CD14-positive monocyte (primary cell): Measurements from ENCODE around the gene LGI2. TPM values are rescaled to one million over a fixed set of nuclear protein-coding genes. Genes with fewer than 3 reads are reported as not detected.

Experiments
- DNase-seq, 3 donors: peaks; one replicate each; pipeline ENCODE4 v3.0.0-alpha.2; 2011 to 2022
- H2AFZ ChIP-seq: 2 replicates; pipeline ENCODE4 v1.6.0; 2012; ENCODE audit warnings: mild to moderate bottlenecking, low read depth, low read length, inconsistent platforms; ENCODE audit not compliant: insufficient read depth, poor library complexity, severe bottlenecking
- H3K27ac ChIP-seq, 2 donors: 1 replicate in 1 of 2; 2 replicates in 1 of 2; pipeline ENCODE4 v1.5.1; 2012 to 2013; ENCODE audit warnings: low read length in 2 of 2, control low read depth in 1 of 2, inconsistent platforms in 1 of 2, low read depth in 1 of 2, mild to moderate bottlenecking in 1 of 2
- H3K27me3 ChIP-seq, 2 donors: one replicate each; pipeline versions ENCODE4 v1.6.0 to v1.6.1; 2011 to 2013; ENCODE audit warnings: low read length in 2 of 2; ENCODE audit not compliant: control insufficient read depth in 2 of 2, insufficient read depth in 2 of 2
- H3K36me3 ChIP-seq, 2 donors: replicated peaks in 1 of 2; 1 replicate in 1 of 2; 2 replicates in 1 of 2; pipeline versions ENCODE4 v1.5.1 to v1.6.1; 2012 to 2013; ENCODE audit warnings: low read length in 2 of 2, control low read depth in 1 of 2, inconsistent platforms in 1 of 2, mild to moderate bottlenecking in 1 of 2; ENCODE audit not compliant: insufficient read depth in 2 of 2, control insufficient read depth in 1 of 2
- H3K4me1 ChIP-seq, 2 donors: 1 replicate in 1 of 2; 2 replicates in 1 of 2; pipeline versions ENCODE4 v1.5.1 to v1.6.1; 2012 to 2013; ENCODE audit warnings: low read length in 2 of 2, control low read depth in 1 of 2, inconsistent platforms in 1 of 2, mild to moderate bottlenecking in 1 of 2, moderate library complexity in 1 of 2; ENCODE audit not compliant: insufficient read depth in 2 of 2, control insufficient read depth in 1 of 2
- H3K4me2 ChIP-seq: replicated peaks from 2 replicates; pipeline ENCODE3; 2012; ENCODE audit warnings: low read length, moderate library complexity, mild to moderate bottlenecking; ENCODE audit not compliant: poor library complexity, severe bottlenecking; ENCODE audit errors: extremely low read depth
- H3K4me3 ChIP-seq, 3 experiments: fragments of 200-600 bp in 1 of 3; sonication (generic) in 1 of 3; replicated peaks in 1 of 3; 1 replicate in 2 of 3; 2 replicates in 1 of 3; pipeline ENCODE4 v1.5.1; 2011 to 2013; ENCODE audit warnings: low read length in 3 of 3, mild to moderate bottlenecking in 3 of 3, control low read depth in 2 of 3, low read depth in 2 of 3, inconsistent platforms in 1 of 3, moderate library complexity in 1 of 3
- H3K79me2 ChIP-seq: 2 replicates; pipeline ENCODE4 v1.6.0; 2012; ENCODE audit warnings: mild to moderate bottlenecking, control low read depth, inconsistent platforms, low read length, moderate library complexity; ENCODE audit not compliant: insufficient read depth
- H3K9ac ChIP-seq: 2 replicates; pipeline ENCODE4 v1.6.0; 2017; ENCODE audit warnings: low read length, mild to moderate bottlenecking; ENCODE audit not compliant: insufficient read depth, poor library complexity, severe bottlenecking
- H3K9me3 ChIP-seq, 2 donors: replicated peaks in 1 of 2; 1 replicate in 1 of 2; 2 replicates in 1 of 2; pipeline versions ENCODE4 v1.5.1 to v1.6.1; 2012 to 2013; ENCODE audit warnings: low read length in 2 of 2, control low read depth in 1 of 2; ENCODE audit not compliant: control insufficient read depth in 1 of 2, insufficient read depth in 1 of 2
- H4K20me1 ChIP-seq: 2 replicates; pipeline ENCODE4 v1.6.0; 2012; ENCODE audit warnings: mild to moderate bottlenecking, low read length, control low read depth, moderate library complexity; ENCODE audit not compliant: insufficient read depth
- H3K27ac Mint-ChIP-seq, 7 donors: one replicate each; pipeline ENCODE4 v1.8.0; 2020; ENCODE audit warnings: mild to moderate bottlenecking in 7 of 7, mixed read lengths in 7 of 7, moderate library complexity in 6 of 7, inconsistent platforms in 2 of 7
- H3K27me3 Mint-ChIP-seq, 3 donors: one replicate each; pipeline ENCODE4 v1.8.0; 2021 to 2022; ENCODE audit warnings: low read depth in 3 of 3, mild to moderate bottlenecking in 3 of 3, mixed read lengths in 3 of 3, moderate library complexity in 3 of 3, inconsistent platforms in 1 of 3
- H3K36me3 Mint-ChIP-seq, 2 donors: one replicate each; pipeline ENCODE4 v1.8.0; 2020; ENCODE audit warnings: mixed read lengths in 2 of 2, inconsistent platforms in 1 of 2, mild to moderate bottlenecking in 1 of 2
- H3K4me1 Mint-ChIP-seq: one replicate; pipeline ENCODE4 v1.8.0; 2020; ENCODE audit warnings: mild to moderate bottlenecking, mixed read lengths
- H3K4me3 Mint-ChIP-seq, 2 donors: one replicate each; pipeline ENCODE4 v1.8.0; 2020; ENCODE audit warnings: mild to moderate bottlenecking in 2 of 2, mixed read lengths in 2 of 2, moderate library complexity in 1 of 2
- H3K9me3 Mint-ChIP-seq, 7 donors: one replicate each; pipeline ENCODE4 v1.8.0; 2020 to 2022; ENCODE audit warnings: mixed read lengths in 7 of 7, mild to moderate bottlenecking in 6 of 7, moderate library complexity in 6 of 7, inconsistent platforms in 2 of 7
- WGBS: methylation state at CpG from one replicate; pipeline ENCODE4 v1.1.5; 2013; ENCODE audit warnings: missing lambda C conversion rate; ENCODE audit not compliant: insufficient coverage; 5-methylcytosine and 5-hydroxymethylcytosine counted together
- intact Hi-C, 2 donors: fragments of 100-400 bp; cut with micrococcal nuclease; formaldehyde crosslinking; loops; one replicate each; pipeline versions ENCODE4 v1.15.0 to v1.15.1; 2023
- polyA plus RNA-seq, 3 donors: library from polyadenylated mRNA; depleted of rRNA in 1 of 3; unstranded in 2 of 3; stranded (reverse) in 1 of 3; fragments of 300-500 nt in 2 of 3; fragments of >200 nt in 1 of 3; fragmentation: Illumina TruSeq in 2 of 3; gene quantifications; 1 replicate in 2 of 3; 2 replicates in 1 of 3; pipeline ENCODE4 v1.2.3, GENCODE V29; 2012 to 2021
- TF ChIP-seq, protein P1 (sequence below): fragments of 200-600 bp; IDR thresholded peaks from one replicate; pipeline ENCODE4 v1.8.0; 2022; ENCODE audit warnings: antibody characterized with exemption, mild to moderate bottlenecking

Gene LGI2
- polyA plus RNA-seq, 3 donors, result 0.30 to 0.33 TPM; not detected in 1

GRCh38 chr4:25043548-25043947 is 12.8 kb upstream of the LGI2 start:
- Histone ChIP-seq H3K4me1 (no peaks in the 10 kb centered on the region), H3K36me3 (no peaks in the 10 kb centered on the region), H4K20me1 (no peaks in the 10 kb centered on the region), H3K79me2 (no peaks in the 10 kb centered on the region), H2AFZ (no peak overlapping the region), H3K27me3 (peaks cover 3 to 14% of the 10 kb centered on the region in 2 donors), H3K27ac (no peak overlapping the region), H3K9ac (no peak overlapping the region), H3K4me2 (no peak overlapping the region), H3K4me3 (no peak overlapping the region), H3K9me3 (no peaks in the 10 kb centered on the region)
- H3K4me3 Mint-ChIP-seq, result no peak overlapping the region
- intact Hi-C loops, result no loop called here
- no peak for DNase-seq
- peaks cover 0 to 3% (median 1%) of the 10 kb centered on the region in 7 donors for H3K9me3 Mint-ChIP-seq
- H3K36me3 Mint-ChIP-seq, result no peaks in the 10 kb centered on the region
- H3K27ac Mint-ChIP-seq, result peak overlapping the region in 1 of 7 donors; percentile 33
- TF ChIP-seq, protein P1, sequence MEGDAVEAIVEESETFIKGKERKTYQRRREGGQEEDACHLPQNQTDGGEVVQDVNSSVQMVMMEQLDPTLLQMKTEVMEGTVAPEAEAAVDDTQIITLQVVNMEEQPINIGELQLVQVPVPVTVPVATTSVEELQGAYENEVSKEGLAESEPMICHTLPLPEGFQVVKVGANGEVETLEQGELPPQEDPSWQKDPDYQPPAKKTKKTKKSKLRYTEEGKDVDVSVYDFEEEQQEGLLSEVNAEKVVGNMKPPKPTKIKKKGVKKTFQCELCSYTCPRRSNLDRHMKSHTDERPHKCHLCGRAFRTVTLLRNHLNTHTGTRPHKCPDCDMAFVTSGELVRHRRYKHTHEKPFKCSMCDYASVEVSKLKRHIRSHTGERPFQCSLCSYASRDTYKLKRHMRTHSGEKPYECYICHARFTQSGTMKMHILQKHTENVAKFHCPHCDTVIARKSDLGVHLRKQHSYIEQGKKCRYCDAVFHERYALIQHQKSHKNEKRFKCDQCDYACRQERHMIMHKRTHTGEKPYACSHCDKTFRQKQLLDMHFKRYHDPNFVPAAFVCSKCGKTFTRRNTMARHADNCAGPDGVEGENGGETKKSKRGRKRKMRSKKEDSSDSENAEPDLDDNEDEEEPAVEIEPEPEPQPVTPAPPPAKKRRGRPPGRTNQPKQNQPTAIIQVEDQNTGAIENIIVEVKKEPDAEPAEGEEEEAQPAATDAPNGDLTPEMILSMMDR, result no peak
- no peaks in the 10 kb centered on the region for H3K4me1 Mint-ChIP-seq
- 82% methylated on average over 5 of the region's 5 CpGs for WGBS
- peaks cover 14 to 29% (median 15%) of the 10 kb centered on the region in 3 donors for H3K27me3 Mint-ChIP-seq

- Mint-ChIP-seq H3K4me1 (peaks cover 4% of the 10 kb centered on the region), H3K27me3 (peaks cover 53 to 71% (median 70%) of the 10 kb centered on the region in 3 donors), H3K4me3 (no peak overlapping the region), H3K9me3 (peaks cover 6 to 32% (median 15%) of the 10 kb centered on the region in 7 donors), H3K36me3 (peaks cover 4% of the 10 kb centered on the region in 2 donors), H3K27ac (no peak overlapping the region)
- no peaks in the 10 kb centered on the region for H4K20me1 ChIP-seq
- no peaks in the 10 kb centered on the region for H3K4me1 ChIP-seq
- peaks cover 0 to 32% of the 10 kb centered on the region in 2 donors for H3K9me3 ChIP-seq
- no peak overlapping the region for H3K4me2 ChIP-seq
- no peak overlapping the region for H3K4me3 ChIP-seq
- no peak overlapping the region for H3K9ac ChIP-seq
- peaks cover 52 to 70% of the 10 kb centered on the region in 2 donors for H3K27me3 ChIP-seq
- no peak overlapping the region for H3K27ac ChIP-seq
- intact Hi-C loops, result no loop called here
- no peaks in the 10 kb centered on the region for H3K79me2 ChIP-seq
- TF ChIP-seq, protein P1, result no peak
- 94% methylated on average over 3 of the region's 4 CpGs for WGBS
- no peaks in the 10 kb centered on the region for H3K36me3 ChIP-seq
- DNase-seq, result no peak
- H2AFZ ChIP-seq, result no peak overlapping the region
Measured at GRCh38 chr4:25033526-25033925, 2.8 kb upstream of the LGI2 start.
